GM23338 (cell line): ENCODE measurements around the gene BCL2L12. TPM values are rescaled to one million over a fixed set of nuclear protein-coding genes. Genes with fewer than 3 reads are reported as not detected.

Experiments used
- ATAC-seq: fragments of 200-7000 bp; cut with Tn5 transposase; 3 replicates; pipeline ENCODE4 v1.9.1; 2020
- DNase-seq: peaks from one replicate; pipeline ENCODE4 v3.0.0-alpha.2; 2015; ENCODE audit warnings: low spot score
- H2AFZ ChIP-seq: fragments of 200-600 bp; sonication (generic); 2 replicates; pipeline ENCODE4 v1.8.0; 2016; ENCODE audit warnings: antibody characterized with exemption, mild to moderate bottlenecking, moderate library complexity
- H3F3A ChIP-seq: fragments of 200-600 bp; sonication (generic); replicated peaks from 2 replicates; pipeline ENCODE4 v1.8.0; 2017; ENCODE audit warnings: antibody characterized with exemption, mixed run types, low read depth
- H3K27ac ChIP-seq: fragments of 200-600 bp; sonication (generic); 2 replicates; pipeline ENCODE4 v1.6.1; 2016; ENCODE audit warnings: low read depth
- H3K27me3 ChIP-seq: fragments of 200-600 bp; sonication (generic); 2 replicates; pipeline ENCODE4 v1.8.0; 2016; ENCODE audit warnings: mild to moderate bottlenecking, mixed run types, moderate library complexity; ENCODE audit not compliant: insufficient read depth
- H3K36me3 ChIP-seq: fragments of 200-600 bp; sonication (generic); 2 replicates; pipeline ENCODE4 v1.8.0; 2016; ENCODE audit warnings: mild to moderate bottlenecking; ENCODE audit not compliant: insufficient read depth
- H3K4me1 ChIP-seq: fragments of 200-600 bp; sonication (generic); 2 replicates; pipeline ENCODE4 v1.8.0; 2016; ENCODE audit warnings: mild to moderate bottlenecking, moderate library complexity; ENCODE audit not compliant: insufficient read depth
- H3K4me2 ChIP-seq: fragments of 200-600 bp; sonication (generic); 2 replicates; pipeline ENCODE4 v1.7.1; 2017; ENCODE audit warnings: mixed run types
- H3K4me3 ChIP-seq: fragments of 200-600 bp; sonication (generic); 2 replicates; pipeline ENCODE4 v1.6.1; 2016; ENCODE audit warnings: mixed run types
- H3K79me2 ChIP-seq: fragments of 200-600 bp; sonication (generic); replicated peaks from 2 replicates; pipeline ENCODE4 v1.8.0; 2017; ENCODE audit warnings: mild to moderate bottlenecking; ENCODE audit not compliant: insufficient read depth
- H3K9me2 ChIP-seq: fragments of 200-600 bp; sonication (generic); 2 replicates; pipeline ENCODE4 v1.8.0; 2017; ENCODE audit not compliant: insufficient read depth
- H4K20me1 ChIP-seq: fragments of 200-600 bp; sonication (generic); replicated peaks from 2 replicates; pipeline ENCODE4 v1.8.0; 2017; ENCODE audit warnings: mild to moderate bottlenecking; ENCODE audit not compliant: insufficient read depth
- H3K27ac Mint-ChIP-seq: 2 replicates; pipeline ENCODE4 v1.8.0; 2020; ENCODE audit warnings: inconsistent platforms, mild to moderate bottlenecking, moderate library complexity, mixed read lengths
- H3K27me3 Mint-ChIP-seq: 3 replicates; pipeline ENCODE4 v1.8.0; 2022; ENCODE audit warnings: low read depth, mild to moderate bottlenecking, moderate library complexity, mixed read lengths, inconsistent platforms; ENCODE audit not compliant: insufficient read depth, poor library complexity
- H3K36me3 Mint-ChIP-seq: 3 replicates; pipeline ENCODE4 v1.8.0; 2021; ENCODE audit warnings: low read depth, mild to moderate bottlenecking, inconsistent platforms, moderate library complexity, mixed read lengths
- H3K4me1 Mint-ChIP-seq: 3 replicates; pipeline ENCODE4 v1.8.0; 2020; ENCODE audit warnings: mild to moderate bottlenecking, inconsistent platforms, mixed read lengths
- H3K4me3 Mint-ChIP-seq: 3 replicates; pipeline ENCODE4 v1.8.0; 2021; ENCODE audit warnings: moderate library complexity, mild to moderate bottlenecking, inconsistent platforms, mixed read lengths
- H3K9me3 Mint-ChIP-seq: 3 replicates; pipeline ENCODE4 v1.8.0; 2020; ENCODE audit warnings: moderate library complexity, mild to moderate bottlenecking, inconsistent platforms, mixed read lengths
- ETS1 ChIP-seq: IDR thresholded peaks from 2 replicates; pipeline ENCODE4 v1.6.1; 2016; ENCODE audit warnings: antibody characterized with exemption
- EZH2 ChIP-seq: fragments of 200-600 bp; sonication (generic); IDR thresholded peaks from one replicate; pipeline ENCODE4 v1.8.0; 2017; ENCODE audit warnings: antibody characterized with exemption, mild to moderate bottlenecking, low read depth; ENCODE audit not compliant: unreplicated experiment
- EZH2phosphoT487 ChIP-seq: fragments of 200-600 bp; sonication (generic); IDR thresholded peaks from one replicate; pipeline ENCODE4 v1.8.1; 2018; ENCODE audit warnings: antibody characterized with exemption; ENCODE audit not compliant: unreplicated experiment
- JUNB ChIP-seq: IDR thresholded peaks from one replicate; pipeline ENCODE4 v1.6.1; 2016; ENCODE audit warnings: antibody characterized with exemption; ENCODE audit not compliant: unreplicated experiment
- NANOG ChIP-seq: IDR thresholded peaks from 2 replicates; pipeline ENCODE4 v1.6.1; 2016; ENCODE audit warnings: antibody characterized with exemption, borderline replicate concordance
- REST ChIP-seq: IDR thresholded peaks from one replicate; pipeline ENCODE4 v1.6.1; 2018; ENCODE audit warnings: antibody characterized with exemption; ENCODE audit not compliant: unreplicated experiment
- ZNF114 ChIP-seq: fragments of 250-450 bp; sonication (Bioruptor Pico); IDR thresholded peaks from 2 replicates; pipeline ENCODE4 v1.5.0; 2020; ENCODE audit warnings: mild to moderate bottlenecking, moderate library complexity
- ZNF462 ChIP-seq: fragments of 250-450 bp; sonication (Bioruptor Pico); IDR thresholded peaks from 2 replicates; pipeline ENCODE4 v1.5.0; 2020; ENCODE audit warnings: mild to moderate bottlenecking, moderate library complexity
- polyA plus RNA-seq: library from polyadenylated mRNA; unstranded; fragments of >200 nt; fragmentation: Nextera tagmentation; extraction: Ambion mirVana; gene quantifications from 2 replicates; pipeline ENCODE4 v1.2.1, GENCODE V29; 2016
- total RNA-seq: library from RNA; depleted of rRNA; stranded (reverse); fragments of >200 nt; shearing (Covaris generic); gene quantifications from 2 replicates; pipeline ENCODE4 v1.2.3, GENCODE V29; 2014

Gene BCL2L12
- total and polyA plus RNA-seq, 2 experiments from 2014 or later: 61.3 to 102 TPM

GRCh38 chr19:49658566-49659442, 6.9 kb upstream of the BCL2L12 start (continued):
- TF ChIP-seq ETS1 (no peak), ZNF114 (CRISPR knock-in tag) (no peak), EZH2phosphoT487 (no peak), EZH2 (no peak), REST (no peak)

GRCh38 chr19:49660338-49660961, 5.3 kb upstream of the BCL2L12 start:
- H3K79me2 ChIP-seq: peaks cover 16% of the 10 kb centered on the region
- H3K27me3 Mint-ChIP-seq: peaks cover 29% of the 10 kb centered on the region
- peaks cover 15% of the 10 kb centered on the region for H3K4me1 Mint-ChIP-seq
- H3K4me2 ChIP-seq: no peak overlapping the region
- no peaks in the 10 kb centered on the region for H3K27me3 ChIP-seq
- peaks cover 17% of the 10 kb centered on the region for H4K20me1 ChIP-seq
- H3K27ac Mint-ChIP-seq: no peak overlapping the region
- no peak for ATAC-seq
- peaks cover 75% of the 10 kb centered on the region for H3K36me3 Mint-ChIP-seq
- DNase-seq: no peak
- H3K4me3 Mint-ChIP-seq: no peak overlapping the region
- H3K36me3 ChIP-seq: peaks cover 16% of the 10 kb centered on the region
- peaks cover 30% of the 10 kb centered on the region for H3F3A ChIP-seq
- H3K4me3 ChIP-seq: no peak overlapping the region
- peaks cover 5% of the 10 kb centered on the region; the same call in 1 of the 2 replicates for H3K4me1 ChIP-seq
- H2AFZ ChIP-seq: no peak overlapping the region
- no peaks in the 10 kb centered on the region for H3K9me2 ChIP-seq
- no peak overlapping the region for H3K27ac ChIP-seq
- peaks cover 19% of the 10 kb centered on the region for H3K9me3 Mint-ChIP-seq
- TF ChIP-seq NANOG (no peak), ZNF462 (CRISPR knock-in tag) (no peak), REST (no peak), EZH2 (no peak), JUNB (no peak)
